WTC11 (cell line): ENCODE measurements around the gene UQCR11. TPM values are rescaled to one million over a fixed set of nuclear protein-coding genes. Genes with fewer than 3 reads are reported as not detected.
A peak's percentile ranks its signal among the peaks of the same experiment; 100 is the strongest.

Experiments used
- ATAC-seq: fragments of 200-7000 bp; cut with Tn5 transposase; 2 replicates; pipeline ENCODE4 v1.10.0; 2021; ENCODE audit warnings: mild to moderate bottlenecking, moderate library complexity
- CTCF ChIA-PET: fragments of 300-600 bp; sonication (Branson Sonifier 250); formaldehyde crosslinking; loops from one replicate; lab custom pipeline; 2021; ENCODE audit warnings: antibody characterized with exemption; lab: Charles Lee
- POLR2A ChIA-PET: fragments of 350-600 bp; sonication (Branson Sonifier 250); formaldehyde crosslinking; loops from one replicate; lab custom pipeline; 2021; ENCODE audit warnings: antibody characterized with exemption; lab: Charles Lee
- DNase-seq: peaks from one replicate; pipeline ENCODE4 v3.0.0; 2021; ENCODE audit warnings: low spot score
- H3K27ac Mint-ChIP-seq: 2 replicates; pipeline ENCODE4 v1.8.0; 2021; ENCODE audit warnings: mixed read lengths
- H3K27me3 Mint-ChIP-seq: 2 replicates; pipeline ENCODE4 v1.8.0; 2021; ENCODE audit warnings: low read depth, mild to moderate bottlenecking, moderate library complexity, mixed read lengths
- H3K36me3 Mint-ChIP-seq: 2 replicates; pipeline ENCODE4 v1.8.0; 2021; ENCODE audit warnings: mixed read lengths
- H3K4me1 Mint-ChIP-seq: 2 replicates; pipeline ENCODE4 v1.8.0; 2022; ENCODE audit warnings: mixed read lengths
- H3K4me3 Mint-ChIP-seq: 2 replicates; pipeline ENCODE4 v1.8.0; 2021; ENCODE audit warnings: mild to moderate bottlenecking, moderate library complexity, mixed read lengths
- H3K9me3 Mint-ChIP-seq: 2 replicates; pipeline ENCODE4 v1.8.0; 2021; ENCODE audit warnings: mixed read lengths
- GTF2I ChIP-seq: fragments of 250-450 bp; sonication (Bioruptor Pico); conservative IDR thresholded peaks from 2 replicates; pipeline ENCODE4 v1.4.0; 2021; ENCODE audit warnings: mild to moderate bottlenecking
- KAT7 ChIP-seq: sonication (generic); formaldehyde crosslinking; IDR thresholded peaks from 2 replicates; pipeline ENCODE4 v1.8.1; 2023; ENCODE audit warnings: missing genetic modification reagents, mild to moderate bottlenecking, borderline replicate concordance
- NFATC4 ChIP-seq: fragments of 250-450 bp; sonication (Bioruptor Pico); IDR thresholded peaks from 2 replicates; pipeline ENCODE4 v1.9.0; 2021; ENCODE audit warnings: mild to moderate bottlenecking
- NR3C1 ChIP-seq: sonication (generic); formaldehyde crosslinking; conservative IDR thresholded peaks from 2 replicates; pipeline ENCODE4 v1.8.1; 2023; ENCODE audit warnings: low read depth, mild to moderate bottlenecking, missing genetic modification reagents
- PRRX2 ChIP-seq: fragments of 250-450 bp; sonication (Bioruptor Pico); IDR thresholded peaks from 2 replicates; pipeline ENCODE4 v1.8.0; 2021; ENCODE audit warnings: mild to moderate bottlenecking
- TEAD4 ChIP-seq: sonication (generic); formaldehyde crosslinking; IDR thresholded peaks from 2 replicates; pipeline ENCODE4 v1.8.0; 2022; ENCODE audit warnings: mild to moderate bottlenecking, missing genetic modification reagents
- TP53 ChIP-seq: sonication (generic); formaldehyde crosslinking; IDR thresholded peaks from 2 replicates; pipeline ENCODE4 v1.8.1; 2023; ENCODE audit warnings: mild to moderate bottlenecking, missing genetic modification reagents
- ZNF121 ChIP-seq: sonication (generic); formaldehyde crosslinking; IDR thresholded peaks from 2 replicates; pipeline ENCODE4 v1.8.0; 2023; ENCODE audit warnings: missing genetic modification reagents
- ZNF232 ChIP-seq: sonication (generic); formaldehyde crosslinking; IDR thresholded peaks from 2 replicates; pipeline ENCODE4 v1.8.0; 2022; ENCODE audit warnings: mild to moderate bottlenecking, missing genetic modification reagents
- ZNF671 ChIP-seq: fragments of 250-450 bp; sonication (Bioruptor Pico); IDR thresholded peaks from 2 replicates; pipeline ENCODE4 v1.8.0; 2021; ENCODE audit warnings: mild to moderate bottlenecking
- total RNA-seq: library from RNA; stranded (reverse); gene quantifications from 3 replicates; pipeline ENCODE4 v1.2.3, GENCODE V29; 2021
- TF ChIP-seq, protein P1 (sequence below): sonication (generic); formaldehyde crosslinking; IDR thresholded peaks from 2 replicates; pipeline ENCODE4 v1.8.1; 2022; ENCODE audit warnings: low read depth, missing genetic modification reagents, borderline replicate concordance
- TF ChIP-seq, protein P2 (sequence below): sonication (generic); formaldehyde crosslinking; IDR thresholded peaks from 2 replicates; pipeline ENCODE4 v1.8.1; 2022; ENCODE audit warnings: low read depth, mild to moderate bottlenecking, moderate library complexity, missing genetic modification reagents, borderline replicate concordance
- TF ChIP-seq, protein P3 (sequence below): fragments of 250-450 bp; sonication (Bioruptor Pico); IDR thresholded peaks from 2 replicates; pipeline ENCODE4 v1.9.0; 2021; ENCODE audit warnings: mild to moderate bottlenecking, borderline replicate concordance
- TF ChIP-seq, protein P4 (sequence below): fragments of 250-450 bp; sonication (Bioruptor Pico); conservative IDR thresholded peaks from 2 replicates; pipeline ENCODE4 v1.9.0; 2021; ENCODE audit warnings: mild to moderate bottlenecking
- TF ChIP-seq, protein P5 (sequence below): sonication (generic); formaldehyde crosslinking; IDR thresholded peaks from 2 replicates; pipeline ENCODE4 v1.8.1; 2022; ENCODE audit warnings: mild to moderate bottlenecking, moderate library complexity, missing genetic modification reagents
- TF ChIP-seq, protein P6 (sequence below): sonication (generic); formaldehyde crosslinking; IDR thresholded peaks from 2 replicates; pipeline ENCODE4 v1.8.1; 2023; ENCODE audit warnings: mild to moderate bottlenecking, missing genetic modification reagents

The UQCR11 gene
- total RNA-seq, 1 experiment from 2014 or later, result 198 TPM

DNA sequence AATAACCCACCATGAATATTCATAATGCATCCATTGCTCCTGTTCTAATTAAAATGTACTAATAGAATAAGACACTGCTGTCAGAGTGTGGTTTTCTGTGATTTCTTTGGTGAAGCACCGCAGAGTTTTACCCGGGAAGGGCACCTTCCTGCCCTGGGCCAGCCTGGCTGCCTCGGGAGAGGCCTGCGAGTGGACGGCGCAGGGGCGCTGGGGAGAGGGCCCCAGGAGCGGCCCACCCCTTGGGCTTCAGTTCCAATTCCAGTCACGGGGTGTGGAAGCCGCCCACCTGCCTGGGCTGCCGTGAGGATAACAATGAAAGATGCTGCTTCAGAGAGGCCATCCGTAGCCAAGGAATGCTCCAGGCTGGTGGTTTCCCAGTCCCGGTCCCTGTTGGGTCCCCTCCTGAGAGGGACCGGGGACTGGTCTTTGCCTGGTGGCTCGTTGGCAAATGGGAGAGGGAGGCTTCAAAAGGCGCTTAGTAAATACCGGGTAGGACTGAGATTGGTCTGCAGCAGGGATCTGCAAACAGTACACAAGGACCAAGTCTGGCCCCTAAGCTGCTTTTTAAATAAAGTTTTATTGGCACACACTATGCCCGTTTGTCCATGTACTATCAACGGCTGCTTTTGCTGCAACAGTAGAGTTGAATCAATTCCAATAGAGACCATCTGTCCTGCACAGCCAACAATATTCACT, 29.1 kb upstream of the UQCR11 start (continued):
- TF ChIP-seq, protein P1, sequence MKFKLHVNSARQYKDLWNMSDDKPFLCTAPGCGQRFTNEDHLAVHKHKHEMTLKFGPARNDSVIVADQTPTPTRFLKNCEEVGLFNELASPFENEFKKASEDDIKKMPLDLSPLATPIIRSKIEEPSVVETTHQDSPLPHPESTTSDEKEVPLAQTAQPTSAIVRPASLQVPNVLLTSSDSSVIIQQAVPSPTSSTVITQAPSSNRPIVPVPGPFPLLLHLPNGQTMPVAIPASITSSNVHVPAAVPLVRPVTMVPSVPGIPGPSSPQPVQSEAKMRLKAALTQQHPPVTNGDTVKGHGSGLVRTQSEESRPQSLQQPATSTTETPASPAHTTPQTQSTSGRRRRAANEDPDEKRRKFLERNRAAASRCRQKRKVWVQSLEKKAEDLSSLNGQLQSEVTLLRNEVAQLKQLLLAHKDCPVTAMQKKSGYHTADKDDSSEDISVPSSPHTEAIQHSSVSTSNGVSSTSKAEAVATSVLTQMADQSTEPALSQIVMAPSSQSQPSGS (CRISPR knock-in tag), result no peak

DNA sequence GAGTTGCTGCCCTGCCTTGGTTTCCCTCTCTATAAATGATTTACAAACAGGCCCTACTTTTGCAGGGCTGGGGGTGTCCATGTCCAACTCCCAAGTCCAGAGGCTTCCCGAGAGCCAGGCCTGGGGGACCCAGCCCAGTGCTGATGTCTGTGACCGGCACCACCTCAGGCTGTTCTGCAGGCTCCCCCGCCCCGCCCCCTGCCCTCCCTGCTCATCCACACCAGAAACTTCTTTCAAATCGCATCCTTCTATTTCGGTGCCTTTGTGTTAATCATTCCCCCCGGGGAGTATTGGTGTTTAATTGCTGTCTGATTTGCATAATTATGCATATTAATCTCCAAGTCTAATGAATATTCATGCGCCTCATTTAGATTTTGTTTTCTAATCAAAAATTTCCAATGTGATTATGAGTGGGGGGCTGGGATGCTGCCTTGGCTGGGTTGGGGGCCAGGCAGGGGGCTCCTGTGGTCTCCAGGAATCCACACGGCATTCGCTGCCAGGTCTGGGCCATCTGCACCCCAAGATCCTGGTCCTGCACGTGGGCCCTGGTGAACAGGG, 28.1 kb upstream of the UQCR11 start:
- ChIA-PET CTCF (no interaction called here), POLR2A (no interaction called here)
- DNase-seq (no peak), ATAC-seq (no peak)
- Mint-ChIP-seq H3K4me3 (no peak overlapping the region), H3K27ac (no peak overlapping the region), H3K36me3 (peaks cover 43% of the 10 kb centered on the region), H3K4me1 (no peaks in the 10 kb centered on the region), H3K9me3 (no peaks in the 10 kb centered on the region), H3K27me3 (no peaks in the 10 kb centered on the region)
- TF ChIP-seq ZNF121 (CRISPR knock-in tag), result no peak
- no peak for TF ChIP-seq KAT7
- TF ChIP-seq, protein P2, sequence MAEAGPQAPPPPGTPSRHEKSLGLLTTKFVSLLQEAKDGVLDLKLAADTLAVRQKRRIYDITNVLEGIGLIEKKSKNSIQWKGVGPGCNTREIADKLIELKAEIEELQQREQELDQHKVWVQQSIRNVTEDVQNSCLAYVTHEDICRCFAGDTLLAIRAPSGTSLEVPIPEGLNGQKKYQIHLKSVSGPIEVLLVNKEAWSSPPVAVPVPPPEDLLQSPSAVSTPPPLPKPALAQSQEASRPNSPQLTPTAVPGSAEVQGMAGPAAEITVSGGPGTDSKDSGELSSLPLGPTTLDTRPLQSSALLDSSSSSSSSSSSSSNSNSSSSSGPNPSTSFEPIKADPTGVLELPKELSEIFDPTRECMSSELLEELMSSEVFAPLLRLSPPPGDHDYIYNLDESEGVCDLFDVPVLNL (CRISPR knock-in tag), result no peak

DNA sequence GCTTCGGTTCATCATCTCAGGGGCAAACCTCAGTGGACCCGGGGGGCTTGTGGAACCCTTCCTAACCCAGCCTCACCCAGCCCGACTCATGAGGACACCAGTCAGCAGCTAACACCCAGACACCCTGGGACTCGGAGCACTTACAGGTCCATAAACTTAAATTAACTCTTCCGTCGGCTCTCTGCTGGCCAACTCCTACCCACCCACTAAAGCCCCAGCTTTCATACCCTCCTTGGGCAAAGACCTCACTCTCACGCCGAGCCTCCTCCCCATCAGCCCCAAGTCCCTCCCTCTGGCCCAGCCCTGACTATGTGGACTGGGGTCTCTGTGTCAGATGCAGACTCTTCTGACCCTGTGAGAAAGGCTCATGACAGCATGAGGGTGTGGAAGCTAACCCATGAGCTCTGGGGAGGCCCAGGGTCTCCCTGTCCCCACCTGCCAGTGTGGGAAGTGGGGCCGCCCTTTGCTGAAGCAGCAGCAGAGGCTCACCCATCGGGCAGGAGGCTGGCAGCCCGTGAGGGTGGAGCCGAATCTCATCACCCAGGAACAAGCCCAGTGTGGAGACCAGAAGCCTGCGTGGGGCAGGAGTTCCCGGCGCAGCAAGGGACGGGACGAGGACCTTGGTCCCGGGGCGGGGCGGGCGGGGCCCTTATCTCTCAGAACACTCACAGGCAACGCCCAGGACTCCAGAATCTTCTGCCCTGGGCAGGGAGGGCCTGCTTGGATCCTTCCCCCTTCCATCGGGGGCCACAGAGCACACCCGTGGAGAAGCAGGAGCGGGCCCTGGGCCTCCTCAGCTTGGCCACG, 27.4 kb upstream of the UQCR11 start:
- Mint-ChIP-seq H3K9me3 (no peaks in the 10 kb centered on the region), H3K27ac (peak overlapping the region; percentile 65; the same call in 1 of the 2 replicates), H3K36me3 (peaks cover 38% of the 10 kb centered on the region), H3K27me3 (no peaks in the 10 kb centered on the region), H3K4me1 (no peaks in the 10 kb centered on the region), H3K4me3 (no peak overlapping the region)
- CTCF ChIA-PET, result interaction anchor here (1.0 kb wide), 1 partner anchor 205 kb away, joined by 3 read pairs; no protein-coding TSS in a partner anchor
- ATAC-seq, result no peak
- POLR2A ChIA-PET, result no interaction called here
- no peak for DNase-seq
- TF ChIP-seq, protein P3, sequence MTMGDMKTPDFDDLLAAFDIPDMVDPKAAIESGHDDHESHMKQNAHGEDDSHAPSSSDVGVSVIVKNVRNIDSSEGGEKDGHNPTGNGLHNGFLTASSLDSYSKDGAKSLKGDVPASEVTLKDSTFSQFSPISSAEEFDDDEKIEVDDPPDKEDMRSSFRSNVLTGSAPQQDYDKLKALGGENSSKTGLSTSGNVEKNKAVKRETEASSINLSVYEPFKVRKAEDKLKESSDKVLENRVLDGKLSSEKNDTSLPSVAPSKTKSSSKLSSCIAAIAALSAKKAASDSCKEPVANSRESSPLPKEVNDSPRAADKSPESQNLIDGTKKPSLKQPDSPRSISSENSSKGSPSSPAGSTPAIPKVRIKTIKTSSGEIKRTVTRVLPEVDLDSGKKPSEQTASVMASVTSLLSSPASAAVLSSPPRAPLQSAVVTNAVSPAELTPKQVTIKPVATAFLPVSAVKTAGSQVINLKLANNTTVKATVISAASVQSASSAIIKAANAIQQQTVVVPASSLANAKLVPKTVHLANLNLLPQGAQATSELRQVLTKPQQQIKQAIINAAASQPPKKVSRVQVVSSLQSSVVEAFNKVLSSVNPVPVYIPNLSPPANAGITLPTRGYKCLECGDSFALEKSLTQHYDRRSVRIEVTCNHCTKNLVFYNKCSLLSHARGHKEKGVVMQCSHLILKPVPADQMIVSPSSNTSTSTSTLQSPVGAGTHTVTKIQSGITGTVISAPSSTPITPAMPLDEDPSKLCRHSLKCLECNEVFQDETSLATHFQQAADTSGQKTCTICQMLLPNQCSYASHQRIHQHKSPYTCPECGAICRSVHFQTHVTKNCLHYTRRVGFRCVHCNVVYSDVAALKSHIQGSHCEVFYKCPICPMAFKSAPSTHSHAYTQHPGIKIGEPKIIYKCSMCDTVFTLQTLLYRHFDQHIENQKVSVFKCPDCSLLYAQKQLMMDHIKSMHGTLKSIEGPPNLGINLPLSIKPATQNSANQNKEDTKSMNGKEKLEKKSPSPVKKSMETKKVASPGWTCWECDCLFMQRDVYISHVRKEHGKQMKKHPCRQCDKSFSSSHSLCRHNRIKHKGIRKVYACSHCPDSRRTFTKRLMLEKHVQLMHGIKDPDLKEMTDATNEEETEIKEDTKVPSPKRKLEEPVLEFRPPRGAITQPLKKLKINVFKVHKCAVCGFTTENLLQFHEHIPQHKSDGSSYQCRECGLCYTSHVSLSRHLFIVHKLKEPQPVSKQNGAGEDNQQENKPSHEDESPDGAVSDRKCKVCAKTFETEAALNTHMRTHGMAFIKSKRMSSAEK, result no peak
- TF ChIP-seq, protein P4, sequence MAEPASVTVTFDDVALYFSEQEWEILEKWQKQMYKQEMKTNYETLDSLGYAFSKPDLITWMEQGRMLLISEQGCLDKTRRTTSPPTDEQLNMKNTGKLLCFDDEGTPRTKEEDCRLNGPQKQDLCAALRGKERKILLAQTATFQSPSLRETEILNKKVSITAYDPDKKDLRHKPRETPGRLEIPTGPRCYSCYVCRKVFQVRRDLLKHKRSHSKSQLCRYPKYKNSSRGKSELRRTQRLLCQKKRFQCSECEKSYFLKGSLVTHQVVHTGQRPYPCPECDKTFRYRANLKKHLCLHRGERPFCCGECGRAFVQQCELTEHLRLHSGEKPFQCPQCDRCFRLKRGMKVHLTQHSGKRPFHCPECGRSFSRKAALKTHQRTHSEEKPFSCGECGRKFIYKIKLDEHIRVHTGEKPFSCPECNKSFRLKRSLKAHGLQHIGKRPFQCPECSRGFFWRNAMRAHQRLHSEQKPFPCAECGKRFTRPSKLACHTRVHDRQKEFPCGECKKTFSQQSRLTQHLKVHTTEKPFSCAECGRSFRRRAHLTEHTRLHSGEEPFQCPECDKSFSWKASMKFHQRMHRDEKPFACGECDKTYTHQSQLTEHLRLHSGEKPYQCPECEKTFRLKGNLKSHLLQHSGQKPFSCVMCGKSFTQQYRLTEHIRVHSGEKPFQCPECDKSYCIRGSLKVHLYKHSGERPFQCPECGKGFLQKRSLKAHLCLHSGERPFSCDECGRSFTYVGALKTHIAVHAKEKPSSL (CRISPR knock-in tag), result no peak

DNA sequence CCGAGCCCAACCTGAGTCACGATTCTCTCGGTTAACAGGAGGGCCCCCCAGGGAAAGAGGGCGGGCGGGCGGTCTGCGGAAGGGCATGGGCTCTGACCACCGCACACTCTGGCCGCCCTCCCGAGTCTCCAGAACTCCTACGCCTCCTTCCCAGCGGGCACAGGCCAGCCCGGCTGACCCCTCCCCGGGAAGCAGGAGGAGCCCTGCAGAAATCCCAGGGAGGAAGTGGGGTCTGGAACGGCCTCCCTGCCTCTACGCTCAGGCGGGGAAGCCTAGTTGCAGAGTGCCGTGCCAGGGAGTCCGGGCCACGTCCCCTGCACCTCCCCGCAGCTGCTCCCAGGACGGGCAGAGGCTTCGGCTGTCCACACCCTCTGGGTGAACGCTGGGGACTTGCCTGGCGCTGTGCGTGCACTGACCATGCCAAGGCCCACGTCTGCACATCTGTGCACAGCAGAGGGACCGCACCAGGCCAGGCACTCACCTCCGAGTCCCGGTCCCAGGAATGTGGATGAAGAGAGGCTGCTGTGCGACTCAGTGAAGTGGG, 26.4 kb upstream of the UQCR11 start:
- CTCF ChIA-PET, result interaction anchor here (1.0 kb wide), 1 partner anchor 206 kb away, joined by 3 read pairs; no protein-coding TSS in a partner anchor
- Mint-ChIP-seq H3K27ac (no peak overlapping the region), H3K4me3 (no peak overlapping the region), H3K9me3 (no peaks in the 10 kb centered on the region), H3K4me1 (no peaks in the 10 kb centered on the region), H3K36me3 (peaks cover 29% of the 10 kb centered on the region), H3K27me3 (no peaks in the 10 kb centered on the region)
- no peak for DNase-seq
- no peak for ATAC-seq
- POLR2A ChIA-PET, result no interaction called here
- TF ChIP-seq, protein P5, sequence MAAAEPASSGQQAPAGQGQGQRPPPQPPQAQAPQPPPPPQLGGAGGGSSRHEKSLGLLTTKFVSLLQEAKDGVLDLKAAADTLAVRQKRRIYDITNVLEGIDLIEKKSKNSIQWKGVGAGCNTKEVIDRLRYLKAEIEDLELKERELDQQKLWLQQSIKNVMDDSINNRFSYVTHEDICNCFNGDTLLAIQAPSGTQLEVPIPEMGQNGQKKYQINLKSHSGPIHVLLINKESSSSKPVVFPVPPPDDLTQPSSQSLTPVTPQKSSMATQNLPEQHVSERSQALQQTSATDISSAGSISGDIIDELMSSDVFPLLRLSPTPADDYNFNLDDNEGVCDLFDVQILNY (CRISPR knock-in tag), result no peak
- TF ChIP-seq GTF2I (CRISPR knock-in tag), result no peak
- no peak for TF ChIP-seq PRRX2 (CRISPR knock-in tag)
- no peak for TF ChIP-seq ZNF671 (CRISPR knock-in tag)
- no peak for TF ChIP-seq NR3C1 (CRISPR knock-in tag)
- TF ChIP-seq ZNF232 (CRISPR knock-in tag), result no peak
- no peak for TF ChIP-seq TEAD4 (CRISPR knock-in tag)
- TF ChIP-seq NFATC4, result no peak
- TF ChIP-seq, protein P6, sequence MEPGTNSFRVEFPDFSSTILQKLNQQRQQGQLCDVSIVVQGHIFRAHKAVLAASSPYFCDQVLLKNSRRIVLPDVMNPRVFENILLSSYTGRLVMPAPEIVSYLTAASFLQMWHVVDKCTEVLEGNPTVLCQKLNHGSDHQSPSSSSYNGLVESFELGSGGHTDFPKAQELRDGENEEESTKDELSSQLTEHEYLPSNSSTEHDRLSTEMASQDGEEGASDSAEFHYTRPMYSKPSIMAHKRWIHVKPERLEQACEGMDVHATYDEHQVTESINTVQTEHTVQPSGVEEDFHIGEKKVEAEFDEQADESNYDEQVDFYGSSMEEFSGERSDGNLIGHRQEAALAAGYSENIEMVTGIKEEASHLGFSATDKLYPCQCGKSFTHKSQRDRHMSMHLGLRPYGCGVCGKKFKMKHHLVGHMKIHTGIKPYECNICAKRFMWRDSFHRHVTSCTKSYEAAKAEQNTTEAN (CRISPR knock-in tag), result no peak
- TF ChIP-seq TP53, result no peak
